HCT116 (cell line): ENCODE results near the gene UVRAG. TPM values are rescaled to one million over a fixed set of nuclear protein-coding genes. Genes with fewer than 3 reads are reported as not detected.

Source experiments
- ATAC-seq: fragments of 200-7000 bp; cut with Tn5 transposase; 2 replicates; pipeline ENCODE4 v1.9.1; 2020; ENCODE audit warnings: mild to moderate bottlenecking, moderate library complexity
- BruUV-seq: library from RNA; stranded (reverse); fragments of 400-500 nt; replicated peaks from 2 replicates; lab custom pipeline; 2021; lab: Mats Ljungman, UMichigan
- CTCF ChIA-PET: fragments of 300-600 bp; sonication (Branson Sonifier 250); formaldehyde crosslinking; loops from one replicate; lab custom pipeline; 2021; ENCODE audit warnings: antibody characterized with exemption; lab: Charles Lee
- POLR2A ChIA-PET: fragments of 300-600, 350-600 bp; sonication (Branson Sonifier 250); formaldehyde crosslinking; loops from one replicate; lab custom pipeline; 2021; ENCODE audit warnings: antibody characterized with exemption; lab: Charles Lee
- RAD21 ChIA-PET, 2 experiments: fragments of 300-600 bp; sonication (Branson Sonifier 250); formaldehyde crosslinking; loops; one replicate each; lab custom pipeline; 2023; ENCODE audit warnings: low total read pairs in 2 of 2; ENCODE audit not compliant: uncharacterized antibody in 2 of 2, unreplicated experiment in 2 of 2, low non-redundant PET in 1 of 2; lab: Charles Lee
- DNase-seq: peaks from one replicate; pipeline ENCODE4 v3.0.0-alpha.2; 2010; ENCODE audit warnings: low read depth, low spot score
- H2AFZ ChIP-seq: fragments of 200-600 bp; shearing (Covaris generic), sonication (generic); 2 replicates; pipeline ENCODE4 v1.6.1; 2017; ENCODE audit warnings: low read depth, mixed run types, mixed read lengths, antibody characterized with exemption, low read length; ENCODE audit not compliant: poor library complexity, severe bottlenecking
- H3K27ac ChIP-seq: 2 replicates; pipeline ENCODE4 v1.5.1; 2012; ENCODE audit warnings: low read depth, low read length
- H3K27me3 ChIP-seq: fragments of 200-600 bp; sonication (generic); 2 replicates; pipeline ENCODE4 v1.6.1; 2016; ENCODE audit warnings: mixed run types, low read length, mixed read lengths; ENCODE audit not compliant: insufficient read depth
- H3K36me3 ChIP-seq, 2 experiments: fragments of 200-500 bp in 1 of 2; fragments of 200-600 bp in 1 of 2; sonication (Bioruptor generic) in 1 of 2; sonication (generic) in 1 of 2; 2 replicates each; pipeline versions ENCODE4 v1.5.1 to v1.6.1; 2014 to 2016; ENCODE audit warnings: low read length in 2 of 2, inconsistent platforms in 1 of 2, mixed read lengths in 1 of 2, mixed run types in 1 of 2; ENCODE audit not compliant: insufficient read depth in 2 of 2, control insufficient read depth in 1 of 2
- H3K4me1 ChIP-seq, 2 experiments: fragments of 200-600 bp in 1 of 2; sonication (generic) in 1 of 2; 2 replicates each; pipeline versions ENCODE4 v1.5.1 to v1.6.1; 2012 to 2017; ENCODE audit warnings: low read length in 2 of 2, inconsistent platforms in 1 of 2, mild to moderate bottlenecking in 1 of 2, mixed read lengths in 1 of 2, mixed run types in 1 of 2, moderate library complexity in 1 of 2; ENCODE audit not compliant: insufficient read depth in 2 of 2, control insufficient read depth in 1 of 2
- H3K4me2 ChIP-seq: fragments of 200-600 bp; sonication (generic); 2 replicates; pipeline ENCODE4 v1.6.1; 2017; ENCODE audit warnings: mixed run types, low read length, mixed read lengths
- H3K4me3 ChIP-seq, 2 experiments: fragments of 200-600 bp in 1 of 2; sonication (generic) in 1 of 2; replicated peaks in 1 of 2; 2 replicates each; pipeline ENCODE4 v1.5.1; 2011 to 2016; ENCODE audit warnings: low read length in 2 of 2, control low read depth in 1 of 2, low read depth in 1 of 2, mild to moderate bottlenecking in 1 of 2, mixed read lengths in 1 of 2, mixed run types in 1 of 2
- H3K79me2 ChIP-seq: fragments of 200-600 bp; sonication (generic); 2 replicates; pipeline ENCODE4 v1.6.1; 2017; ENCODE audit warnings: mild to moderate bottlenecking, mixed run types, low read length, moderate library complexity, mixed read lengths; ENCODE audit not compliant: insufficient read depth
- H3K9ac ChIP-seq: fragments of 200-600 bp; sonication (generic); 2 replicates; pipeline ENCODE4 v1.6.1; 2016; ENCODE audit warnings: low read length, mixed read lengths
- H3K9me2 ChIP-seq: fragments of 200-600 bp; sonication (generic), shearing (Covaris generic); 2 replicates; pipeline ENCODE4 v1.6.1; 2017; ENCODE audit warnings: mixed run types, mild to moderate bottlenecking, moderate library complexity; ENCODE audit not compliant: insufficient read depth
- H3K9me3 ChIP-seq, 2 experiments: fragments of 200-500 bp in 1 of 2; fragments of 200-600 bp in 1 of 2; sonication (Bioruptor generic) in 1 of 2; sonication (generic) in 1 of 2; 2 replicates each; pipeline ENCODE4 v1.6.1; 2014 to 2017; ENCODE audit warnings: low read length in 2 of 2, mixed read lengths in 2 of 2, inconsistent platforms in 1 of 2, low read depth in 1 of 2, mild to moderate bottlenecking in 1 of 2, mixed run types in 1 of 2, moderate library complexity in 1 of 2; ENCODE audit not compliant: control insufficient read depth in 1 of 2, insufficient read depth in 1 of 2
- H4K20me1 ChIP-seq: fragments of 200-600 bp; sonication (generic), shearing (Covaris generic); 2 replicates; pipeline ENCODE4 v1.6.1; 2017; ENCODE audit warnings: mixed run types, mild to moderate bottlenecking, moderate library complexity; ENCODE audit not compliant: insufficient read depth
- CBX3 ChIP-seq: IDR thresholded peaks from 2 replicates; pipeline ENCODE4 v1.6.1; 2012; ENCODE audit warnings: low read depth
- CEBPB ChIP-seq: IDR thresholded peaks from 2 replicates; pipeline ENCODE4 v1.6.1; 2012; ENCODE audit warnings: low read depth
- CTCF ChIP-seq, 3 experiments: fragments of 200-600 bp in 1 of 3; sonication (generic) in 1 of 3; IDR thresholded peaks in 2 of 3; conservative IDR thresholded peaks in 1 of 3; 2 replicates each; pipeline ENCODE4 v1.5.1; 2012 to 2017; ENCODE audit warnings: low read depth in 2 of 3, low read length in 2 of 3, antibody characterized with exemption in 1 of 3, borderline replicate concordance in 1 of 3, control low read depth in 1 of 3, mild to moderate bottlenecking in 1 of 3, mixed read lengths in 1 of 3, mixed run types in 1 of 3, moderate library complexity in 1 of 3; ENCODE audit not compliant: insufficient read depth in 1 of 3
- EGR1 ChIP-seq: IDR thresholded peaks from 2 replicates; pipeline ENCODE4 v1.6.1; 2012; ENCODE audit warnings: low read depth
- ELF1 ChIP-seq: IDR thresholded peaks from 2 replicates; pipeline ENCODE4 v1.6.1; 2012; ENCODE audit warnings: low read depth, borderline replicate concordance
- EZH2 ChIP-seq: fragments of 200-600 bp; sonication (generic); IDR thresholded peaks from 2 replicates; pipeline ENCODE4 v1.6.1; 2017; ENCODE audit warnings: antibody characterized with exemption, mixed run types
- EZH2phosphoT487 ChIP-seq: fragments of 200-600 bp; IDR thresholded peaks from 2 replicates; pipeline ENCODE4 v1.6.1; 2018; ENCODE audit warnings: antibody characterized with exemption, borderline replicate concordance
- FOSL1 ChIP-seq: IDR thresholded peaks from 2 replicates; pipeline ENCODE4 v1.6.1; 2012; ENCODE audit warnings: low read depth
- JUND ChIP-seq: IDR thresholded peaks from 2 replicates; pipeline ENCODE4 v1.6.1; 2012
- MAX ChIP-seq: IDR thresholded peaks from 2 replicates; pipeline ENCODE4 v1.6.1; 2012
- POLR2A ChIP-seq: IDR thresholded peaks from 2 replicates; pipeline ENCODE4 v1.7.0; 2011; ENCODE audit warnings: borderline replicate concordance; ENCODE audit not compliant: insufficient read depth, insufficient read length; ENCODE audit errors: extremely low read depth
- POLR2AphosphoS5 ChIP-seq: IDR thresholded peaks from 2 replicates; pipeline ENCODE4 v1.6.1; 2011; ENCODE audit warnings: mild to moderate bottlenecking, low read depth, low read length, moderate library complexity
- RAD21 ChIP-seq: IDR thresholded peaks from 2 replicates; pipeline ENCODE4 v1.6.1; 2012; ENCODE audit warnings: low read depth, mild to moderate bottlenecking
- SP1 ChIP-seq: IDR thresholded peaks from 2 replicates; pipeline ENCODE4 v1.6.1; 2012; ENCODE audit warnings: low read depth
- SRF ChIP-seq: IDR thresholded peaks from 2 replicates; pipeline ENCODE4 v1.6.1; 2012; ENCODE audit warnings: low read depth
- TCF7L2 ChIP-seq: IDR thresholded peaks from 2 replicates; pipeline ENCODE4 v1.7.0; 2011; ENCODE audit warnings: borderline replicate concordance, inconsistent platforms; ENCODE audit not compliant: insufficient read depth, insufficient read length; ENCODE audit errors: extremely low read depth
- YY1 ChIP-seq: IDR thresholded peaks from 2 replicates; pipeline ENCODE4 v1.6.1; 2011; ENCODE audit warnings: low read length, low read depth, moderate library complexity, mild to moderate bottlenecking; ENCODE audit not compliant: insufficient replicate concordance; ENCODE audit errors: extremely low read depth
- ZBTB33 ChIP-seq: IDR thresholded peaks from 2 replicates; pipeline ENCODE4 v1.6.1; 2011; ENCODE audit warnings: mild to moderate bottlenecking, low read length, moderate library complexity; ENCODE audit not compliant: insufficient replicate concordance; ENCODE audit errors: extremely low read depth
- ZNF274 ChIP-seq: fragments of 200-500 bp; sonication (Bioruptor generic); IDR thresholded peaks from 2 replicates; pipeline ENCODE4 v1.6.1; 2014; ENCODE audit warnings: mild to moderate bottlenecking, low read depth, low read length, inconsistent platforms
- intact Hi-C: fragments of 100-400 bp; cut with micrococcal nuclease; formaldehyde crosslinking; loops from 2 replicates; pipeline ENCODE4 v1.10.0; 2022
- total RNA-seq: library from RNA; stranded (reverse); gene quantifications from one replicate; pipeline ENCODE4 v1.2.1, GENCODE V29; 2021; ENCODE audit not compliant: unreplicated experiment

Gene UVRAG
- total RNA-seq, 1 experiment from 2014 or later, result 12.3 TPM

- no TSS peak for BruUV-seq
- TF ChIP-seq ZNF274 (no peak), EGR1 (no peak), ELF1 (no peak), CBX3 (no peak), EZH2 (no peak), CTCF (IDR thresholded peaks at IDR 0.05 in 2 of 3, conservative IDR thresholded peaks at IDR 0.05 in 1 of 3; ENCODE audit: borderline replicate concordance in 1 of 3, insufficient read depth in 1 of 3, low read depth in 2 of 3, low read length in 2 of 3) (no peak), FOSL1 (no peak), RAD21 (no peak), SP1 (no peak), POLR2AphosphoS5 (no peak), EZH2phosphoT487 (no peak), ZBTB33 (no peak), YY1 (no peak), MAX (no peak), CEBPB (no peak), JUND (no peak), POLR2A (no peak), SRF (no peak), TCF7L2 (no peak)
- TF ChIP-seq, all 23 proteins: peak for 0
- intact Hi-C loops, result no loop called here
These were observed 210.1 kb downstream of the UVRAG start for GRCh38 chr11:76025068-76025467.

More at GRCh38 chr11:76025068-76025467, 210.1 kb downstream of the UVRAG start:
- ChIA-PET RAD21 (no interaction called here), POLR2A (no interaction called here), CTCF (no interaction called here)
- H3K27ac ChIP-seq, result no peak overlapping the region
- no peak overlapping the region for H3K9ac ChIP-seq
- no peaks in the 10 kb centered on the region for H3K79me2 ChIP-seq
- H2AFZ ChIP-seq, result no peak overlapping the region
- no peaks in the 10 kb centered on the region for H3K9me2 ChIP-seq
- H3K4me1 ChIP-seq, result no peaks in the 10 kb centered on the region
- no peak for DNase-seq
- no peak for ATAC-seq
- no peak overlapping the region for H3K4me2 ChIP-seq
- no peak overlapping the region for H3K4me3 ChIP-seq
- H3K36me3 ChIP-seq, result no peaks in the 10 kb centered on the region
- H3K9me3 ChIP-seq, result no peaks in the 10 kb centered on the region
- H4K20me1 ChIP-seq, result no peaks in the 10 kb centered on the region
- no peaks in the 10 kb centered on the region for H3K27me3 ChIP-seq
